Smooth muscle cell (in vitro differentiated cells): Measurements from ENCODE around the gene BCAR3. TPM values are rescaled to one million over a fixed set of nuclear protein-coding genes. Genes with fewer than 3 reads are reported as not detected.

Experiments used
- DNase-seq: peaks from one replicate; lab custom pipeline; 2025; ENCODE audit not compliant: unreplicated experiment; lab: John Stamatoyannopoulos, UW
- H2AFZ ChIP-seq: fragments of 200-600 bp; sonication (generic); 2 replicates; pipeline ENCODE4 v1.6.0; 2016; ENCODE audit warnings: antibody characterized with exemption, low read depth, mild to moderate bottlenecking
- H3F3A ChIP-seq: fragments of 200-600 bp; sonication (generic); 2 replicates; pipeline ENCODE4 v1.6.0; 2017; ENCODE audit warnings: antibody characterized with exemption, low read depth
- H3K27ac ChIP-seq: fragments of 200-600 bp; sonication (generic); 2 replicates; pipeline ENCODE4 v1.5.1; 2016; ENCODE audit warnings: low read depth, mild to moderate bottlenecking
- H3K27me3 ChIP-seq: fragments of 200-600 bp; sonication (generic); 2 replicates; pipeline ENCODE4 v1.6.1; 2016; ENCODE audit warnings: low read depth, mild to moderate bottlenecking
- H3K36me3 ChIP-seq: fragments of 200-600 bp; sonication (generic); 2 replicates; pipeline ENCODE4 v1.5.1; 2016; ENCODE audit warnings: low read depth
- H3K4me1 ChIP-seq: fragments of 200-600 bp; sonication (generic); 2 replicates; pipeline ENCODE4 v1.5.1; 2016; ENCODE audit warnings: low read depth
- H3K4me2 ChIP-seq: fragments of 200-600 bp; sonication (generic); 2 replicates; pipeline ENCODE4 v1.6.0; 2016; ENCODE audit warnings: mild to moderate bottlenecking
- H3K4me3 ChIP-seq: fragments of 200-600 bp; sonication (generic); 2 replicates; pipeline ENCODE4 v1.5.1; 2016; ENCODE audit warnings: mild to moderate bottlenecking
- H3K79me2 ChIP-seq: fragments of 200-600 bp; sonication (generic); 2 replicates; pipeline ENCODE4 v1.6.0; 2016; ENCODE audit warnings: low read depth, mild to moderate bottlenecking
- H3K9ac ChIP-seq: fragments of 200-600 bp; sonication (generic); 2 replicates; pipeline ENCODE4 v1.6.0; 2016; ENCODE audit warnings: low read depth
- H3K9me3 ChIP-seq: fragments of 200-600 bp; sonication (generic); replicated peaks from 2 replicates; pipeline ENCODE4 v1.5.1; 2016; ENCODE audit warnings: low read depth
- H4K20me1 ChIP-seq: fragments of 200-600 bp; sonication (generic); 2 replicates; pipeline ENCODE4 v1.6.0; 2016; ENCODE audit warnings: low read depth
- CTCF ChIP-seq: fragments of 200-600 bp; sonication (generic); IDR thresholded peaks from 2 replicates; pipeline ENCODE4 v1.5.1; 2017; ENCODE audit warnings: borderline replicate concordance, mild to moderate bottlenecking, antibody characterized with exemption; ENCODE audit not compliant: insufficient read depth, poor library complexity, severe bottlenecking
- WGBS: methylation state at CpG from one replicate; pipeline ENCODE4 v1.1.7; 2016; ENCODE audit warnings: low lambda C conversion rate; 5-methylcytosine and 5-hydroxymethylcytosine counted together
- polyA plus RNA-seq: library from polyadenylated mRNA; unstranded; fragments of >200 nt; fragmentation: Nextera tagmentation; extraction: Ambion mirVana; gene quantifications from 2 replicates; pipeline ENCODE4 v1.2.1, GENCODE V29; 2016
- total RNA-seq: library from RNA; depleted of rRNA; stranded (reverse); fragments of >200 nt; gene quantifications from 2 replicates; pipeline ENCODE4 v1.2.3, GENCODE V29; 2014

Gene BCAR3
- total and polyA plus RNA-seq, 2 experiments from 2014 or later = 21.4 to 24.9 TPM

- no peak for DNase-seq
- no peak overlapping the region for H3K9ac ChIP-seq
- peaks cover 67% of the 10 kb centered on the region for H3K79me2 ChIP-seq
- no peak for TF ChIP-seq CTCF
- WGBS = 41% methylated on average over 4 of the region's 4 CpGs
- H3K9me3 ChIP-seq = no peaks in the 10 kb centered on the region
- no peaks in the 10 kb centered on the region for H3K36me3 ChIP-seq
- peaks cover 100% of the 10 kb centered on the region for H4K20me1 ChIP-seq
- peaks cover 35% of the 10 kb centered on the region for H3F3A ChIP-seq
- H3K27me3 ChIP-seq = no peaks in the 10 kb centered on the region
- H3K4me1 ChIP-seq = peaks cover 16% of the 10 kb centered on the region
- H2AFZ ChIP-seq = no peak overlapping the region
- no peak overlapping the region for H3K4me3 ChIP-seq
- peak overlapping the region; percentile 35 for H3K4me2 ChIP-seq
- H3K27ac ChIP-seq = peak overlapping the region; percentile 86
Observed at GRCh38 chr1:93605812-93606512, 75.7 kb downstream of the BCAR3 start.

- Histone ChIP-seq H3K36me3 (no peaks in the 10 kb centered on the region), H2AFZ (no peak overlapping the region), H3K4me1 (peaks cover 16% of the 10 kb centered on the region), H3F3A (peaks cover 33% of the 10 kb centered on the region), H4K20me1 (peaks cover 100% of the 10 kb centered on the region), H3K79me2 (peaks cover 67% of the 10 kb centered on the region), H3K9ac (no peak overlapping the region), H3K27me3 (no peaks in the 10 kb centered on the region), H3K27ac (peak overlapping the region; percentile 86), H3K4me3 (no peak overlapping the region), H3K9me3 (no peaks in the 10 kb centered on the region), H3K4me2 (no peak overlapping the region)
- DNase-seq = no peak
- no peak for TF ChIP-seq CTCF
- WGBS = 91% methylated on average over 10 of the region's 10 CpGs
Observed at GRCh38 chr1:93605026-93605568, 76.5 kb downstream of the BCAR3 start.

- no peak overlapping the region for H3K4me2 ChIP-seq
- H3K79me2 ChIP-seq = peaks cover 67% of the 10 kb centered on the region
- no peak overlapping the region for H3K4me3 ChIP-seq
- 91% methylated on average over 1 of the region's 1 CpG for WGBS
- no peak overlapping the region for H2AFZ ChIP-seq
- no peak overlapping the region for H3K9ac ChIP-seq
- peak overlapping the region; percentile 86 for H3K27ac ChIP-seq
- no peaks in the 10 kb centered on the region for H3K36me3 ChIP-seq
- no peak for TF ChIP-seq CTCF
- DNase-seq = no peak
- H3K4me1 ChIP-seq = peaks cover 16% of the 10 kb centered on the region
- peaks cover 100% of the 10 kb centered on the region for H4K20me1 ChIP-seq
- no peaks in the 10 kb centered on the region for H3K27me3 ChIP-seq
- no peaks in the 10 kb centered on the region for H3K9me3 ChIP-seq
- peaks cover 32% of the 10 kb centered on the region for H3F3A ChIP-seq
Observed at GRCh38 chr1:93604411-93604810, 77.2 kb downstream of the BCAR3 start.

- DNase-seq = no peak
- H3K36me3 ChIP-seq = no peaks in the 10 kb centered on the region
- TF ChIP-seq CTCF = no peak
- no peak overlapping the region for H3K4me3 ChIP-seq
- H3K9ac ChIP-seq = no peak overlapping the region
- 42% methylated on average over 4 of the region's 4 CpGs for WGBS
- no peaks in the 10 kb centered on the region for H3K27me3 ChIP-seq
- no peak overlapping the region for H2AFZ ChIP-seq
- H3K4me2 ChIP-seq = no peak overlapping the region
- no peaks in the 10 kb centered on the region for H3K9me3 ChIP-seq
- H3K79me2 ChIP-seq = peaks cover 71% of the 10 kb centered on the region
- H3K4me1 ChIP-seq = peaks cover 8% of the 10 kb centered on the region
- H3F3A ChIP-seq = peaks cover 24% of the 10 kb centered on the region
- peaks cover 100% of the 10 kb centered on the region for H4K20me1 ChIP-seq
- no peak overlapping the region for H3K27ac ChIP-seq
Observed at GRCh38 chr1:93603601-93604000, 78.0 kb downstream of the BCAR3 start.
